ENCODE measurements around the gene CAPN3.

DNA sequence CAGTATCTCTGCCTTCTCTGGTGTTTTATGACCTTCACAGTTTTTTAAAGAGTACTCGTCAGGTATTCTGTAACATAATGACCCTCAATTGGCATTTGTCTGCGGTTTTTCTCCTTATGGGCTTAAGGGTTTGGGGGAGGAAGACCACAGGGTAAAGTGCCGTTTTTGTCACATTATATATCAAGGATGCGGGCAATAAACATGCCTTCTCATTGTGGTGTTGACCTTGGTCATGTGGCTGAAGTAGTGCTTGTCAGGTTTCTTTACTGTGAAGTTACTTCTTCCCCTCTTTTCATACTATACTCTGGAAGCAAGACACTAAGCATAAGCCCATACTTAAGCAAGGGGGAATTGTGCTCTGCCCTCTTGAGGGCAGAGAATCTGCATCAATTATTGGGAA lies 16.6 kb downstream of the CAPN3 start:
- TF ChIP-seq POLR2A (IDR thresholded peaks at IDR 0.05; ENCODE audit: low read depth, low read length): no peak
- TF ChIP-seq POLR2AphosphoS5 (IDR thresholded peaks at IDR 0.05; ENCODE audit: low read depth, low read length): no peak

All from GM12891 (cell line).